Amniotic stem cell (primary cell): ENCODE measurements around the gene TIMM10.

Experiments used
- DNase-seq: peaks from one replicate; lab custom pipeline; 2025; lab: John Stamatoyannopoulos, UW

TIMM10 gene

DNA sequence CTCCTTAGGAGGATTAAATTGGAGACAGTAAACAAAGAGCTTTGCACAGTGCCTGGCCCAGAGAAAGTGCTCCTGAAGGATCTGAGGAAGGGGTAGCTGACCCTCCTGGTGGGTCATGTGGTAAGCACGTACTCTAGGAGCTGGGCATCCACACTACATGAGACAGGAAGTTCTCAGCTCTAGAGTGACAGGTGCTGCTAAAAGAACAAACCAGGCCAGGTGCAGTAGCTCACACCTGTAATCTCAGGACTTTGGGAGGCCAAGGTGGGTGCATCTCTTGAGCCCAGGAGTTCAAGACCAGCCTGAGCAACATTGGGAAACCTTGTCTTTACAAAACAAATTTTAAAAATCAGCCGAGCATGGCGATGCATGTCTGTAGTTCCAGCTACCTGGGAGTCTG is 28.2 kb downstream of the TIMM10 start:
- DNase-seq: no peak

- no peak for DNase-seq
Measured at GRCh38 chr11:57501953-57502352, 28.6 kb downstream of the TIMM10 start.

DNA sequence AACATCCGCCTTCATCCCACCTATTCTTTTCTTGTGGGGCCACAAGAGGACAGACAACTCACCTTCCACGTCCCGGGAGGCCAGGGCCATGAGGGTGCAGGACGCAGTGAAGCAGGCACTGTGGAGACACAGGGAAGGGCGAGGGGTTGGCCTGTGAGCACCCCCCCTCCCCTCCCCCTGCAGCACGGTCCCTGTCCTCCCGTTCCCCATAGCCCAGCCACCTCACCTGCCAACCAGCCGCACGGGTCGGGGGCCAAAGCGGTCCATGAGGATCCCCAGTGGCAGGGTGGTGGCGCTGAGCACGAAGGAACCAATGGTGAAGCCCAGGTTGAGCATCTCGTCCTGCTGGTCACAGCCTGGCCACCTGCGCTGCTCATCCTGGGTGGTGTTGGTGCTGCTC is 29.6 kb downstream of the TIMM10 start:
- no peak for DNase-seq

DNA sequence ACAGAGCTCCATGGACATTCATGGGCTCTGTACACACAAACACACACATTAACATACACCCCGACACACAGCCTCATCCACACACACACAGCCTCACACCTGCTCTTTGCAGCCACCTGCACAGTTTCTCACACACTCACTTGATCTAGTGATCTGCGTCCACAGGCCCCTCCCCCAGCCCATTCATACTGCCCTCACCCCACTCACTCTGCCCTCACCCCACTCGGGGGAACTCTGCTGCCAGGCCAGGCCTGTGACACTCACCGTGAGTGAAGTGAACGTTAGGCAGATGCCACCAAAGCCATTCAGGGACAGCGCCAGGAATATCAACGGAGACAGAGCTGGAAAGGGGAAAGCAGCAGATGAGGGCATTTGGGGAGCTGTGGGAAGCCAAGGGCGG is 30.0 kb downstream of the TIMM10 start:
- DNase-seq: no peak

- DNase-seq: no peak
Measured at GRCh38 chr11:57499983-57500461, 30.5 kb downstream of the TIMM10 start.

GRCh38 chr11:57499413-57499982 is 31.1 kb downstream of the TIMM10 start:
- DNase-seq: peak; percentile 73

GRCh38 chr11:57498540-57498939 is 32.0 kb downstream of the TIMM10 start:
- DNase-seq: no peak

DNA sequence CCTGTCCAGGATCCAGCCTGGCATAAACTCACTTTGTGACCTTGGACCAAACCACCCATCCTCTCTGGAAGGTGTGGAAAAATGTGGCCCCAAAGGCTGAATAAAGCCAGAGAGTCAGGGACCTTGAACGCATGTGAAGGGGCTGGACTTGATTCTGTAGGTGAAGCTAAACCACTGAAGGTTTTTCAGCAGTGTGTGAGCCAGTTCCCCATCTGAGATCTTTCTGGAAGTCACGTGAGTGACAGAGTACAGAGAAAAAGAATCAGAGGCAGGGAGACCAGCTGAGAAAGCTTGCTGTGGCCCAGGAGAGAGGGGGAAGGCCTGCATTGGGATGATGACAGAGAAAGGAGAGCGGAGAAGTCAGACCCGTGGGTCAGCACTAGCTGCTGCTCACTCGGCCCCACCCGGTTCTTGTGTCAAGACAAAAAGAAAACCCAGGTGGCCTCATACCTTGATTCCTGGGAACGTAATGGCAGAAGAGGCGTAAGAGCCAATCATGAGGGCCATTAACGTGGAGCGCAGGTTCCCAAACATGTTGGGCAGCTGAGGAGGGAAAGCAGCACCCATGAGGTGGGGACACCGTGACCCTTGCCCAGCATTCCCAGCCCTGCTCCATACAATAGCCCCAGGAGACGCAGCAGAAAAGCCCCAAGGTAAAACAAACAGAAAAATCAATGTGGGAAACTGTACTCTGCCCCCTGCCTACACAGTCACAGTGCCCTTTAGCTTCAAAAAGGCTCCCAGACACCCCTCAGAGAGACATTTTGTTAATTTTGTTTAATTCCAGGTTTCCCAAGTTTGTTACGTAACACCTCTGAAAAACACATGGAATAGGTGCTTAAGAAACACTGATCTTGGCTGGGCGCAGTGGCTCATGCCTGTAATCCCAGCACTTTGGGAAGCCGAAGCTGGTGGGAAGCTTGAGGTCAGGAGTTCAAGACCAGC is 33.0 kb downstream of the TIMM10 start:
- no peak for DNase-seq

GRCh38 chr11:57496109-57496820 is 34.3 kb downstream of the TIMM10 start:
- no peak for DNase-seq

DNA sequence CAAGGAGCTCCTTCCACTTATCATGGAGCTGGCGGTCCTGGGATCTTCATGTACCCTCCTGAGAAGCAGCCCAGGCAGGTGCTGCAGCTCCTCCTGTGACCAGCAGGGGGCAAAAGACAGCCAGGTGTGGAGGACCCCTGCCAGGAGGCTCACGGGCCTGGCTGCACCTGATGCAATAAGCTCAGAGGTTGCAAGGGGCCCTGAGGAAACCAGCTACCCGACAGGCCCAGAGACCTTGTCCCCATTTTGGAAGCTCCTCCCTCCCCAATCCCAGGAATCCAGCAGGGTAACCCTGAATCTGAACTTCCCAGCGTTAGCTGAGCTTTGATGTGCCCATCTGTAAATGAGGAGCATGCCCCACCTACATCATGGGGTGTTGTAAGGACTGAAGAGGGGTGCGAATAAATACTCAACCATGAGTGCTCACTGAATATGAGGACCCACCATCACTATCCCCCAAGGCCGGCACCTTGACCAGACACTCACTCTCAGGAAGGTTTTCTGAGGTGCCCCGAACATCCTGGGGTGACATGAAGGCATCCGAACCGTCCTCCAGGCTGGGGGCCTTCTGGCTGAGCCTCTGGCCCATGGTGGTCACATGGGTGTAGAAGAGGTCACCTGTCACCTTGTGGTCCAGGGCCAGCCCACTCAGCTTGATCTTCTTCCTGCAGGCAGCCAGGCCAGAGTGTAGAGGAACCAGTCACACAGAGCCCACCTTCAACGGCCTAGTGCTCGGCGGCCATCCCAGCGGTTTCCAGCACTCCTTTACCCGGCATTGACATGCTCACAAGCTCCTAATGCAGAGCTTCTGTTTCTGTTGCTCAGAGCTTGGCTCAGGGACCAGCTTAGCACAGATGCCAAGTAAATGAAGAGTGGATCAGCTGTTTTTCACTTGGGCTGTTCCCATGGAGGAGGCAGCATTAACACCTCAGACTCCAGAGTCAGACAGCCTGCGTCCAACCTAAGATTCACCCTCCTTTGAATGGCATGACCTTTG is 36.7 kb downstream of the TIMM10 start:
- no peak for DNase-seq

DNA sequence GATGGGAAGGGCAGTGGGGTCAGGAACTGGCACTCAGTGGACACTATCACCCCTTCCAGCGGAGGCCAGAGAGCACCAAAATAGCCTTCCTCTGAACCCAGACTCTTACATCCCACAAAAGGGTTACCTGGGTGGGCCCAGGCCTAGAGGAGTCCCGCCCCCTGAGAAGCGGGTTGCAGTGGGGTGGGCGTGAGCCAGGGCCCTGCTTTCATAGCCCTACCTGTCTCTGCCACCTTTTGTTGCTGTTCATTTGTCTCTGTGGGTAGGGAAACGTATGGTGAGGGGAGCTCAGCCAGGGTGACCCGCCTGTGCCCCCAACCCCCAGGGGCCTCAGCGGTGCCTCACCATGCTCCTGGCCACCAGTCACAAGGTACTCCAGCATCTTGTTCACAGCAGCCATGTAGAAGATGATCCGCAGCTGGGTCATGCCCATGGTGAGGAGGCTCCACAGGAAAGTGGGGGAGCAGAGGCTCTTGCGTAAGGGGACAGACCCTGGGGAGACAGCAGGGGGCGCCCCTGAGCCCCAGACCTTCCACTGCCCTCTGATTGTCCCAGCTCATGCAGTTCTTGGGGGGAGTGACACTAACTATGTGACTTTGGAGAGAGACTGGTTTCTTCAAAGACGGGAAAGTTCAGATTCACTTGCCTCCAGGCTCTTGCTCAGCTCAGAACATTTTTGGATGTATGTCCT is 39.0 kb downstream of the TIMM10 start:
- no peak for DNase-seq

DNA sequence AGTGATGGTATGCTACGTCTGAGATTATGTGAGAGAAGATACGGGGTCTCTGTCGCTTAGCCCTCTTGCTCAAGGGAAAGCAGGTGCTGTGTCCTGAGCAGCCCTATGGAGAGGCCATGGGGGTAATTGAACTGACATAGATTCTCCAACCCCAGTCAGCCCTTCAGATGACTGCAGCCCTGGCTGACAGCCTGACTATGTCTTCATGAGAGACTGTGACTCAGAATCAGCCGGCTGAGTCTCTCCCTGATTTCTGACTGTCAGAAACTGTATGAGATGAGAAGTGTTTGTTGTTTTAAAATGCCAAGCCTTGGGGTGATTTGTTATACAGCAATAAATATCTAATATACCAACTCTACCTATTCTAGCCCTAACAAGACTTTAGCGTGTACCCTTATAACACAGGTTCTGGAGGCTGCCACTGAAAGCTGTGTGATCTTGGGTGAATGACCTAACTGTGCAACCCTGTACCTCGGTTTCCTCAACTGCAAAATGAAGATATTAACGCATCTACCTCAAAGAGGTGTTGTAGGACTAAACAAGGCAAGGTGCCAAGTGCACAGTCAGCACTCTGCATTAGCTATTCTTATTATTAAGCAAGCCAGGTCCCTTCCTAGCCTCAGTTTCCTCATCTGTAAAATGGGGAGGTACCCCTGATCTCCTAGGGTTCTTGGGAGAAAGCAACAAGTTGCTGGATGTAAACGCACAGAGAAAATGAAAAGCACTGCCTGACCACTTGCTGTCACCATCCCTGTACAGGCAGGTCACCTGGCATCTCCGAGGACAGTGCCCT is 39.9 kb downstream of the TIMM10 start:
- DNase-seq: no peak

- DNase-seq: no peak
Measured at GRCh38 chr11:57487920-57488659, 42.5 kb downstream of the TIMM10 start.

DNA sequence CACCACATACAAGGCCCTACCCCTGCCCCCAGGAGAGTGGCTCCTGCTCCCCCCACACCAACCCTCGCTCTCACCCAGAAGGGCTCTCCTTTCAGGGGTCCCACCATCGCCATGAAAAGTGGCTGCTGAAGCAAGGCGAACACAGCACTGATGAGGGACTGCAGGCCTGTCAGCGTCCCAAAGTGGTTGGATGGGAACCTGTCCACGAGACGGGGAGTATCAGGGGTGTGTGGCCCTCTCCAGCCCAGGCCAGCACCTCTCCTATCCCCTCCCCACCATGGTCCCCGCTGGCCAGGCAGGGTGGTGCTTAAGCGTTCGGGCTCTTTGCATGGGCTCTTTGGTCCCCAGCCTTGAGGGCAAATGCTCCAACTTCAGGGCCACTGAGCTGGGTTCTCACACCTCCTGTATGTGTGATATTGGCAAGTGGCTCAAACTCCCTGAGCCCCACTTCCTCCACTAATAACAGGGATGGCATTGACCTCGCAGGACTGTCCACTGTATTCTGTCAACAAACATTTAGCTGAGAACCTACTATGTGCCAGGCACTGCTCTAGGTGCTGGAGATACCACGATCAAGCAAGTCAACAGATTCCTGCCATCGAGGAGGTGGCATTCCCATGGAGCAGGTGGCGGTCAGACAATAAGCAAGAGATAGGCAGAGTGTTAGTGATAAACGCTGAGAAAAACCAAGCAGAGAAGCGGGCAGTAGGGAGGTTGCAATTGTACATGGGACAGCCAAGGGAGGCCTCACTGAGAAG is 43.4 kb downstream of the TIMM10 start:
- DNase-seq: no peak

DNA sequence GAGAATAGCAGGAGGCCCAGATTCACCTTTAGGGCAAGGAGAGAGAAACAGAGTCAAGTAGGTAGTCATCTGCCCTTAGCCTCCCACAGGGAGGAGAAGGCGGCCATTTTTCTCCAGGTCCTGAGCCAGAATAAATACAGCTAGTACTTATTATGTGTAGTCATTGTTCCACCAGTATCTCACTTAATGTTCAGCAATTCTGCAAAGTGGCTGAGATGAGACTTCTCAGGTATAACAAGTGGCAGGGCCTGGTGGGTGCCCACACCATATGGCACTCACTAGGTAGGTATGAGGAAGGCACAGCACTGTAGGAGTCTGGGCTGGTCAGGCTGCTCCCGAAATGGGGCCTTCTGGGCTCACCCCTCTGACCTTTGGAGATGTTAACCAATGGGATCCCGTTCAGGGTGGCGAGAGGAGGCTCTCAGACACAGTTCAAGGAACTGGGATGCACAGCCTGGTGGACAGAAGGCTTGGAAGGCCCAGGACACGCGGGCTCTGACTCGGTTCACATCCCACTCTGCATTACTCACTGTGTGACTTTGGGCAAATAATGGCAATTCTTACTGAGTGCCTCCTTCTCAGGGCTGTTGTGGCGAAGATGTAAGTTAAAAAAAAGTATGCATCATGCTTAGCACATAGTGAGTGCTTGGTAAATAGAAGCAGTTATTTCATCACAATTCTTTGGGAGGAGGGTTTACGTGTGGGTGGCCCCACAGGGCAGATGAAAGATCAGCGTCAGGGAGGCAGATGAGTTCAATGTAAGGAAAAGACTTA is 45.1 kb downstream of the TIMM10 start:
- no peak for DNase-seq

DNA sequence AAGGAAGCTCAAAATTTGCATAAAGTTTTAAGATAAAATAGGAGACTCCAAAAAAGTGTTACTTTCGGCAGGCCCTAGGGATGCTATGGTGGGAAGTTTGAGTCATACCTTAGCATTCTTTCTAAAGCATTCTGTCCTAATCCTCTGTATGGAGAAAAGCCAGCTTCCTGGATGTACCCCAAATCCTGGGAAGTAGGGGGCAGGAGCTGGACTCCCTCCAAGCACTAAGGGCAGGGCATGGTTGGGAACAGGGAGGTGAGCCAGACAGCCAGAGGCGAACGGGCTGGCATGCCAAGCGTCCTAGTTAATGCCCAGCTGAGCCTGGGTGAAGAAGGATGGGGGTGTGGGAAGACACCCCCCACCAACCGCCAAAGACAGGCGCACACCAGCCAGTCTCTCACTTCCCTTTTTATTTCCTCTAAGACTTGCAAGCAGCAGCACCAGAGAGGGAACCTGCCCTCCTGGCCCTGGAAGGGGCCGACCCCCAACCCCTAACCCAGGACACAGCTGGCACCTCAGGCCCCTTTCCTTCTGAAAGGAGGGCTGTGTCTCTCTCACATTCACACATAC is 46.3 kb downstream of the TIMM10 start:
- no peak for DNase-seq

GRCh38 chr11:57483562-57483918 is 47.0 kb downstream of the TIMM10 start:
- DNase-seq: no peak
